Measurements from ENCODE around the gene EML6. TPM values are rescaled to one million over a fixed set of nuclear protein-coding genes. Genes with fewer than 3 reads are reported as not detected.

EML6 gene
- total RNA-seq, 1 experiment from 2014 or later, result 1.5 TPM

GRCh38 chr2:54691445-54692135 lies 31.9 kb upstream of the EML6 start:
- Histone ChIP-seq H4K8ac (replicated peaks; ENCODE audit: insufficient read length, low read depth, low read length) (no peak overlapping the region), H3K18ac (ENCODE audit: insufficient read length, low read depth, low read length) (no peak overlapping the region), H2AK5ac (ENCODE audit: insufficient read length, low read length) (no peak overlapping the region), H3K9ac (ENCODE audit: extremely low read depth, insufficient read length, low read length) (no peak overlapping the region), H4K5ac (ENCODE audit: insufficient read length, low read depth, low read length) (no peak overlapping the region), H4K91ac (ENCODE audit: insufficient read length, low read depth, low read length) (no peak overlapping the region), H3K56ac (ENCODE audit: insufficient read length, low read depth, low read length) (no peak overlapping the region), H3K79me2 (ENCODE audit: insufficient read depth, low read length) (no peaks in the 10 kb centered on the region), H2BK20ac (ENCODE audit: low read depth, low read length, poor library complexity, severe bottlenecking) (no peak overlapping the region), H3K23ac (ENCODE audit: insufficient read length, low read depth, low read length) (no peak overlapping the region), H2BK120ac (ENCODE audit: low read depth, low read length, poor library complexity, severe bottlenecking) (no peak overlapping the region), H4K20me1 (ENCODE audit: control insufficient read depth, insufficient read depth, insufficient read length) (no peaks in the 10 kb centered on the region), H3K4me2 (ENCODE audit: insufficient read depth, insufficient read length, low read length) (no peak overlapping the region), H3T11ph (ENCODE audit: low read length) (no peak overlapping the region), H3K9me3 (ENCODE audit: control insufficient read depth, low read depth, low read length) (no peaks in the 10 kb centered on the region), H3K27me3 (ENCODE audit: insufficient read depth, low read length) (no peaks in the 10 kb centered on the region), H2BK12ac (ENCODE audit: insufficient read length, low read depth, low read length) (no peak overlapping the region), H3K4me1 (ENCODE audit: insufficient read depth, low read length) (no peaks in the 10 kb centered on the region), H3K4ac (ENCODE audit: low read depth, low read length) (no peak overlapping the region), H3K23me2 (ENCODE audit: insufficient read length, low read depth, low read length, poor library complexity, severe bottlenecking) (no peaks in the 10 kb centered on the region), H2BK5ac (ENCODE audit: insufficient read length, low read length) (no peak overlapping the region), H2AFZ (ENCODE audit: low read length) (no peak overlapping the region), H3K27ac (ENCODE audit: insufficient read length, low read depth, low read length) (no peak overlapping the region), H3K14ac (ENCODE audit: insufficient read depth, low read length) (no peak overlapping the region), H2BK15ac (ENCODE audit: low read depth, low read length) (no peak overlapping the region), H3K79me1 (ENCODE audit: insufficient read depth, low read depth, low read length, poor library complexity, severe bottlenecking) (no peaks in the 10 kb centered on the region)
- no peaks in the 10 kb centered on the region for H3K36me3 Mint-ChIP-seq (ENCODE audit: insufficient read depth in 1 of 3, low read depth in 3 of 3)
- DNase-seq, result no peak
- no peaks in the 10 kb centered on the region for H3K4me1 Mint-ChIP-seq
- TF ChIP-seq CTCF (conservative IDR thresholded peaks at IDR 0.05), result no peak
- H3K4me3 Mint-ChIP-seq, result no peak overlapping the region
- H3K27ac Mint-ChIP-seq, result no peak overlapping the region
- H3K27me3 Mint-ChIP-seq (ENCODE audit: low read depth), result 0 out of 2 replicates have a peak, but pooled peaks cover 3% of the 10 kb centered on the region
- no CpG with 5 or more reads among the region's 8 CpGs for WGBS (ENCODE audit: extremely low coverage, insufficient read length, low lambda C conversion rate)
- H3K9me3 Mint-ChIP-seq, result no peaks in the 10 kb centered on the region
